Activated CD4-positive, CD25-positive, alpha-beta regulatory T cell treated with anti-CD3 and anti-CD28 coated beads, Interleukin-2, amount 50 U/mL, for 16 hours (primary cell): ENCODE results near the gene GALNT15.

ENCODE experiments used
- DNase-seq: peaks from one replicate; pipeline ENCODE4 v3.0.0-alpha.2; 2020; ENCODE audit warnings: low read depth, low spot score

Gene GALNT15

DNA sequence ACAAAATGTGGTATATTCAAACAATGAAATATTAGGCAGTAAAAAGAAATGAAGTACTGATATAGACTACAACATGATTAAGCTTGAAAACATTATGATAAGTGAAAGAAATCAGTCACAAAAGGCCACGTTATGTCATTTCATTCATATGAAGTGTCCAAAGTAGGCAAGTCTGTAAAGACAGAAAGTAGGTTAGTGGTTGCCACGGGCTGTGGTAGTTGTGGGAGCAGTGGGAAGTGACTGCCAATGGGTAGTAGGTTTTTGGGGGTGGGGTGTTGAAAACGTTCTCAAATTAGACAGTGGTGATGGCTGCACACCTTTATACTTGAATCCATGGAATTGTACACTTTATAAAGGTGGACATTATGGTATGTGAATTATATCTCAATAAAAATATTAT lies 12.1 kb downstream of the GALNT15 start:
- no peak for DNase-seq

DNA sequence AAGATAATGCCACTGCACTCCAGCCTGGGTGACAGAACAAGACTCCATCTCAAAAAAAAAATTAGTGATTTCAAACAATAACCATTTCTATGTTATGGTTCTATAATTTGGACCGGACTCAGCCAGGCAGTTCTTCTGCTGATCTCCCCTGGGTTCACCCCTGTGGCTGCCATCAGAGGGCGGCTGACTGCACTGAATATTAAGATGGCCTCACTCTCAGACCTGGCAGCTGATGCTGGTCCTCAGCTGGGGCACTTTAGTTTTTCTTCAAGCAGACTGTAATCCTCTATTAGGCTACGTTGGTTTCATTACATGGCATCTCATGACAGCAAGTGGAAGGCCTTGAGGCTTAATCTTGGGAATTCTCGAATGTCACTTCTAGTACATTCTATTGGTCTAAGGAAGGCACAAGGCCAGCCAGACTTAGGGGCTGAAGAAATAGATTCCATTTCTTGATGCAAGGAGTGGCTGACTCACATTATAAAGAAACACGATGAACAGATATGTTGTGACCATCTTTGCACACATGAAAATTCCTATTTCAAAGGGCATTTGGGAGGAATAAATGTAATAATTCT lies 12.8 kb downstream of the GALNT15 start:
- DNase-seq: no peak

DNA sequence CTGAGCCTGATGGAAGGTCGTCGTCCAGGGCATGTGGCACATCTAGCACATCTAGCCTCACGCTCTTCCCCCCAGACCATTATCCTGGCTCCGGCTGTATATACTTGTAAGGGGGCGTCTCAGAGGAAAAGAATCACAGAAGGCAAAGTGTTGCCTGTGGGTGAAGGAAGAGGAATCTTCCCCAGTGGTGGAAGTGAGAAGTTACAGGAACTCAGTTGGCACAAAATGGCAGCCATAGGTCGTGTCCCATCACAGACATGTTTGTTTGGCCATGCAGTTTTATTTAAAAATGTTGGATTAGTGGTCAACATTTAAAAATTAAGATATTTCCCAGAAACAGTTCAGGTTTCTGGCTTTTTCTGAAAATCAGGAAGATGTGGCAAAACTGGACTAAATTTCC lies 13.6 kb downstream of the GALNT15 start:
- no peak for DNase-seq

DNA sequence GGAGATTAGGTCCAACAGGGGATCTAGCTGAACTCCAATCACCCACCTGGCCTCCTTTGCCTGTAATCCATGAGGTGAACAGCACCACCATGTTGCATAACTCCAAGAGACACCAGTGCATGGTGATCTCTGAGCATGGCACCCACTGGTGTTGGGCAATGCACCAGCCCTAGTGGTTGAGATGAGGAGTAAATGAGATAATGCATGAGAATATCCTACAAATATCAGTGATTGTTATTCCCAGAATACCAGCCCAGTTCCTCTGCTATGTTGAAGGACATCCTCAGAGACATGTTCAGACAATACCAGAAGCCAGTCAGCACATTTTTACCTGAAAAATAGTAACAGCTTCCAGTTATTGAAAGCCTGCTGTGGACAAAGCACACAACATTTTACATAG lies 14.7 kb downstream of the GALNT15 start:
- no peak for DNase-seq

DNA sequence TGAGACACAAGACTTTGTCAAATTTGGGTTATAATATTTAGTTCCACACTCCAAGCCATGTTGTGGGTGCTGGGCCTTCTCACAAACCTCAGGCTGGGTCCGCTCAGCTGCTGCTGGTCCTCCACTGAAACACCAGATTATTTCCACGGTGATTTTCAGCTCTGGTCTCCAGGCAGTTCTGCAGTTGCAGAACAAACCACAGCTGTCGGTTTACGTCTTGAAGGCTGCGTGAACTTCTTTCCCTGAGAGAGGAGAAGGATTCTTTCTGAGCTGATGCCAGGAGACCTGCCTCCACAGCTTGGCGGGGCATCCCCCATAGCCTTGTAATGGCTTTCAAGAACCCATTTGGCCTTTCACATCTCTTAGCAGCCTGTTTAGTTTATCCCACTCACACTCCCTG lies 16.2 kb downstream of the GALNT15 start:
- no peak for DNase-seq

DNA sequence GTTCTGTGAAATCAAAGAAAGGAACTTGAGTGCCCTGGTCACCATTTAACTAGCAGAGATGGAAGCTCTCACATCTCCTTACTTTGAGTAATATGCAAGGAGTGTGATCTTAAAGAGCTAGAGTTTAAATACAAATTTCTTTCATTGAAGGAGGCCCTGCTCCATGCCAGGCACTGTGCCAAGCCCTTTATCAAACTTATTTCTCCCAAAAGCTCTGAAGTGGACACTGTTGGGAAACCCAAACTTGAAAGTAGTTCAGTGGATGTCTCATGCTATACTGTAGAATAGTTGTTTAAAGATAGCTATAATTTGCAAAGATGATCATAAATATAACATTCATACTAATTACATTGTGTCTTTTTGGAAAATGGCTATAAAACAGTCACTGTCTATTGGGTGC lies 17.1 kb downstream of the GALNT15 start:
- no peak for DNase-seq

DNA sequence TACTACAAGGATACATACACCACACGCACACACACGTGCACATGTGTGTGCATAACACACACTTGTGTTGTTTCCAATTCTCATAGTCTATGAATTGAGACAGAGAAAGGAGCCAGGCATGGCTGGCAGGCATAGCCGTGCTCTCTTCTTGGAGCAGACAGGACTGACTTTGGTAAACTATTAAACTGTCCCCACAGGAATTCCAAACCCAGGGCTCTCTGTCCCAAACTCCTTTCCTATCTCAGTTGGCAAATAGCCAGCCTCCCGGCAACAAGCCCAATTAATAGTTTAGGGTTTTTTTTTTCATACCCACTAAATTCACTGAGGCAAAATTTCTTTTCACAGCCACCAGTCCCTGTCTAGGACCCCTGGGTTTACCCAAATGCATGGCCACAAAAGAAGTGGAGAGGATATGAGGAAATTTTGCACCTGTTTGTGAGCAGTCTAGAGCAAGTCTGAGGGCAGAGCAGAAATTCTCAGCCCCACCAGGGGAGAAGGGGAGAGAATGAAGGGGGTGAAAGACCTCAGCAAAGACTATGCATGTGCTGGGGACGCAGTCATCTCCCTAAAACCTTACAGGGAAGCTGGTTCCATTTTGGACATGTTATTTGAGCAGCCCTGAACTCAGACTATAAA lies 17.8 kb downstream of the GALNT15 start:
- DNase-seq: no peak

DNA sequence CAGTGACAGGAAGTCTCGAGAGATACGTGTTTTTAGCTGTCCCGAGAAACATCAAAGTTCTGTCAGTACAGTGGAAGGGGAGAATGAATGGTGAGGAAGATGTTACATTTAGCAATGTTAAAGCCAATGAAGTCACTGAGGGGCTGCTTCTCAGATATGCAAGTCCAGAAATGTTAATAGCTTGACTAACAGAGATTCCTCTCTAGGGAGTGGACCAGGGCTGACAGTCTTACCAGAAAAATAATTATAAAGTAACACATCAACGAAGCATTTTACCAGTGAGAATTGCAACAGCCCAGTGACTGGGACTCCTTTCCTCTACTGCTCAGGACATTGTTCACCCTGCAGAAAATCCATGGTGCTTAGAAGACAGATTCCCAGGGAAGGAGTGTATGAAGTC lies 23.9 kb downstream of the GALNT15 start:
- DNase-seq: no peak

DNA sequence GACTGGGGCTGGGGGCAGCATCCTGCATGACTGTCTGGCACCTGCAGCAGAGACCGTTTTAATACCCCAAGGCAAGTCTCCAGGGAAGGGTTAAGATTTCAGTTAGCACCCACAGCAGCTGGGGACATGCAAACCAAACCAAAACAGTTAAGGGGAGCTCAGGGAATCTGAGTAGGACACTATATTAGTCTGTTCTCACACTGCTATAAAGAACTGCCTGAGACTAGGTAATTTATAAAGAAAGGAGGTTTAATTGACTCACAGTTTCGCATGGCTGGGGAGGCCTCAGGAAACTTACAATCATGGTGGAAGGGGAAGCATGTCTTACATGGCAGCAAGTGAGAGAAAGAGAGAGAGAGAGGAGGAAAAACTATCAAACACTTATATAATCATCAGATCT lies 25.3 kb downstream of the GALNT15 start:
- DNase-seq: no peak

DNA sequence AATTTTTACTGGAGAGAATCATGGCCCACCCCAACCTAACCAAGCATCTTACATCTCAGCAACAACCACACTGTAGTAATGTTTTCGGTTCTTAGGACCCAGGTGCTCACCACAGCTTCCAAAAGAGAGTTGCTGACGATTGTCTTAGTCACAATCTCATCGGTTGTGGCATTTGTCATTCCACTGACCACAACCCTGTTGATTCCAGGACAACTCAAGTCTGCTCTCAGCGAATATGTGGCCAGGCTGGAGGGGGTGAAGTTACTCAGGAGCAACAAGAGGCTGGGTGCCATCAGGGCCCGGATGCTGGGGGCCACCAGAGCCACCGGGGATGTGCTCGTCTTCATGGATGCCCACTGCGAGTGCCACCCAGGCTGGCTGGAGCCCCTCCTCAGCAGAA lies 25.9 kb downstream of the GALNT15 start:
- DNase-seq: no peak

DNA sequence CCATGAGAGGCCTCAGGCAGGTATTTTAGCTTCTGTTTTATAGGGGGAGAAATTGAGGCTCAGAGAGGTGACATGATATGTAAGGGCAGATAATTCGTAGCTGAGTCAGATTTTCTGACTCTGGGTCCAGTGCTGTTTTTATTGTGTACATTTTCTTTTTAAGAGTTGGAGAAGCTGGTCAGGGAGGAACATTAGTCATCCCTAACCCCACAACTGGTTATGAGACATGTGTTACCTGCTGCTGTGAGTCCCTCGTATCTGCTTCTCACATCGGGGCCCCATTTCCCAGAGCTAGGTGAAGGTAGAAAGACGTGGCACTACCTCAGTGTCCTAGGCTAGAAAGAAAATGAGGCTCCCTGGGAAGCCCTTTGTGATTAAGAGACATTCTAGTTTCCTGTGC lies 28.6 kb downstream of the GALNT15 start:
- no peak for DNase-seq

DNA sequence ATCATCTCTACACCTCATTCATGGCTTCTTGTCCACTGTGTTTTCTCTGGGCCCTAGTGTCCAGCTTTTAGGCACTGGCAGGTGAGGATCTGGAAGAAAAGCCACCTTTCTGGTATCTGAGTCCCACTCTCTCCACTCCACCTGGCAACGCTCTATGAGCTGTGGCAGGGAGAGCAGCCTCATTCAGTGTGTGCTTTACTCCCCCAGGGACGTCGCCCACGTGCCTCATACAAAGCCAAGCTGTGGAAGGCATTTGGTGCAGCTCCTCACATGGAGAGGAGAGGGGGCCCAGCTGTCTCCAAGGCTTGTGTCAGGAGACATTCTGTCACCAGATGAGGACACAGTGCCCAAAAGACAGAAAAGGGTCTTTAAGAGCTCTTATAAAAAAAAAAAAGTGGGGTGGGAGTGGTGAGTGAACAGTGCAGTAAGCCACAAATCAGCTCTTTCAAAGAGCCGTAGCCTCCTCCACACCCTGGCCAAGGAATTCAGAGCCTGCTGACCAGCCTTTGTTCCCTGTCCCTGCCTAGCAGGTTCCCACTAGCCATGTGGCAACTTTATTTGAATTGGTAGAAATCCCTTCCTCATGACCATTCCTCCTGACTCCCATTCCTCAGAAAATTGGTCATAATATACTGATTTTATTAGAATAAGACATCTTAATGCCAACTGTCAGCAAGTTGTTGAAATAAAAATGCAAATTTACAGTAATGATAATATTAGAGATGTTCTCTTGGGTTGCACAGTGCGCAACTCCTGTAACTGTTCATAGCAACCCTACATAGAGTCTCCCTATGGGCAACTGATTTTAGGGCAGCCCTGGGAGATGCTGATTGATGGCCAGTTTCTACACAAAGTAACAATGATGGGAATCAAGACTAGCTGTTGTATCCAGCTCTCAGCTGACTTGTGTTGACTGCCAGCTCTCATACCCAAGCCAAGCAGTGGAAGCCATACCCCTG lies 29.5 kb downstream of the GALNT15 start:
- no peak for DNase-seq

DNA sequence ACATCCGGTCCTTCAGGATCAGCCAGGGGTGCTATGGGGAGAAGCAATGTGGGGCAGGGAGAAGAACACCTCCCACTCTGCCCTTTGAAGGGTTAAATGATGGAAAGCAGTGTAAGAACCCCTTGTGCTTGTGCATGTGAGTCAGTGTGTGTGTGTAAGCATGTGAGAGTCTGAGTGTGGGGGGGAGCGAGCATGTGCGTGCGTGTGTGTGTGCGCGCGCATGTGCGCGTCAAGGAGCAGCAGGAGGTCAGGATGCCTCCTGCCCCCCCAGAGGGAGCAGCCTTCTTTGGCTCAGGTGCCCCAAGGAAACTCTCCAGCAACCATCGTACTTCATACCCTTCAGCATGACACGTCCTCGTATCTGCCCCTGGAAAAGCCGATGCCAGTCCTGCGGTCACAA lies 30.3 kb downstream of the GALNT15 start:
- no peak for DNase-seq

DNA sequence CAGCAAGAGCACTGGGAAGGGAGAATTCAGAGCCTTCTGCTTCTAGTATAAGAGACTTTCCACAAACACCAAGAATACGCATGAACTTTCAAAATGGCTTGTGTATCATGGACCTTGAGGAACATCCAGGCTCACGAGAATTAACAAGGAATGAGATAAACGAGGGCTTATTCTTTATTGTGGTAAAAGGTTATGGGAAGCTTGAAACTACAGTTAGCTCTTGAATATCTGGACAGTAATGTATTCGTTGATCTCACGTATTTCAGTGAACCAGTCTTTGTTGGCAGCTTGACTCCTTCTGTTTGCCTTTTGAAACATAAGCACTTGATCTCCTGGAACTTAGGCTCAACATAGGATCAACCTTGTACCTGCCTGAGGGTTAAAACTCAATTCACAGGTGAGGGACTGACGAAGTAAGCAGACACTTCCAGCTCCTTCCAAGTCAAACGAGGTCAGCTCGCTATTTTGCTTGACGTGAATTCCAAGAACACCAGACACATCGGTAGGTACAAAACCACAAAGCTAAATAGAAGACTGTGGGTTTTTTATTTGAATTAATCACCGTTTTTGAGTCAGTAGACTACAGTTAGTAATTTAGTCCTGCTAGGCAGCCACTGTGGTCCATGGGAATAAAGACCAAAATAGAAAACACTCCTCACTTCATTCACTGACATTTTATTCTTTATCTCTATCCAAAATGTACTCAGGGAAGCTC lies 30.8 kb downstream of the GALNT15 start:
- no peak for DNase-seq

DNA sequence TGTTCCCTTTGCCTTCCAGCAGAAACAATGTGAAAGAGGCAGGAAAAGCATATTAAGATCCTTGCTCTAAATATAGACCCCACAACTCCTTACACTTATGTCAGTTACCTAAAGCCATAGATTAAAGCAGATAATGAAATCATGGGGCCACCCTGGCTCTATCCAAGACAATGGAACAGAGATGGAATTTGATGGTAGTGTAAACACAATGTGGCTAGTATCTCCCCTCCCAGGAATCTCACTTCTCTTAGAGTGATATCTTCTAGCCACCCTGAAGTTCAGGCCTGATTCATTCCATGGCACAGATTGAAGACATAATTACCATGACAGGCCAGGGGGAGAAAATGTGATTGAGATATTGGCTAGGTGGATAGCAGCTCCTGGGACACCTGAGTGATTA lies 32.6 kb downstream of the GALNT15 start:
- DNase-seq: no peak

DNA sequence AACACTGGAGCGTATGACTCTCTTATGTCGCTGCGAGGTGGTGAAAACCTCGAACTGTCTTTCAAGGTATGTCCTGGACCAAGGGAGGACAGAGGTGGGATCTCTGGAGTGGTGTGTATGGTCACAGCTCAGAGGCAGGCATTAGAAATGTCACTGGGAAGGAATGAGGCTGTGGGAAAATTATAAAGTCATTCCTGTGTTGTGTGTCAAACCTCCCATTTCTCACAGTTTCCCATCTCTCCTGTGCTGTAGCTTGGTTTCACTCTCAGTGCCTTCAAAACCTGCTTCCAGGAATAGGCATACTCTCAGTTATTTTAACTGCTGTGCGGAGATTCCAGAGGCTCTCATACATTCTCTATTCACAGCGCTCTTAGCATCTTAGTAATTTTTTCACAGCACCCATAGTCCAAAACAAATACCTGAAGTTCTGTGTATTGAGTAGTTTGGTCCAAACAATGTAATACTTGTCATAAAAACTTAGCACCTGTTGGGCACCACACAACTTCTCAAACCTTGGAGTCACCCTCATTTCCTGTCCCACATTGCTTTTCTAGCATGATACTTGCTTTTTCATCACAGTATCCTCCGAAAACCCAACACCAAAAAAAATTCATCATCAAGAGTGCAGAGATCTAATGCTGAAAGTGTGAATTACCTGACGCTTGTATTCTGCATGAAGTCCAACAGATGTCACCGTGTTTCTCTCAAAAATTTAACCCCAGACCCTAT lies 36.9 kb downstream of the GALNT15 start:
- DNase-seq: no peak

DNA sequence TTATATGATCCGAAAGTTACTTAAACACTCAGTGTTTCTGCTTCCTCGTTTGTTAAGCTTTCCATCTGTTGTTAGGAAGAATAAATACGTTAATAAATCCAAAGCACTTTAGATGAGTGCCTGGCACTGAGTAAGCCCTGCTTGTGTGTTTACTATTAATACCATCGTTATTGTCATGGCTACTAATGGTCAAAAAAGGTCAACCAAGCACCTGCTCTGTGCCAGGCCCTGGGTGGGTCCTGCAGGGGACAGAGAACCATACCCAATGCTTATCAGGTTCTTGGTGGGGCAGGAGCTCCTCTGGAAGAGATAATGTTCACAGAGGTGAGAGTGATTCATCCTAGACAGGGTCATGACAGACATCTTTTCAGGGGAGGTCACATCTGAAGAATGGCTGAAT lies 39.9 kb downstream of the GALNT15 start:
- DNase-seq: no peak

DNA sequence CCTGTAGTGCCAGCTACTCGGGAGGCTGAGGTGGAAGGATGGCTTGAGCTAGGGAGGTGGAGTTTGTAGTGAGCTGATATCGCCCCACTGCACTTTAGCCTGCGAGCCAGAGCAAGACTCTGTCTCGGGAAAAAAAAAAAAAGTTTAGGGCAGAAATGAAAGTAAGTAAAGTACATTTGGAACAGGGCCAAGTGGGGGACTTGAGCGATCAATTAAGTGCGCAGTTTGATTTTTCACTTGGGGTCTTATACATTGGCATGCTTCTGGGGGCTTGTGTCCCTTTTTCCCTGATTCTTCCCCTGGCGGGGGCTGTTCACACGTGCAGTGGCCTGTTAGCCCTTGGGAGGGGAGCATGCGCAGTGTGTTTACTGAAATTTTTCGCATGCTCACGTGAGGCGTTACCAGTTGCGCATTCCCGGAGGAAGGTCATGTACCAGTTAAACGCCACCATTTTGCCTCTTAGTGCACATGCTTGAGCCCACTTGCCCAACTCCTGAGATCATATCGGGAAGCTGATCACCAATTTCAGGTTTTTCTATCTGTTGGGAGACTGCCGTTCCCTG lies 42.0 kb downstream of the GALNT15 start:
- DNase-seq: no peak

DNA sequence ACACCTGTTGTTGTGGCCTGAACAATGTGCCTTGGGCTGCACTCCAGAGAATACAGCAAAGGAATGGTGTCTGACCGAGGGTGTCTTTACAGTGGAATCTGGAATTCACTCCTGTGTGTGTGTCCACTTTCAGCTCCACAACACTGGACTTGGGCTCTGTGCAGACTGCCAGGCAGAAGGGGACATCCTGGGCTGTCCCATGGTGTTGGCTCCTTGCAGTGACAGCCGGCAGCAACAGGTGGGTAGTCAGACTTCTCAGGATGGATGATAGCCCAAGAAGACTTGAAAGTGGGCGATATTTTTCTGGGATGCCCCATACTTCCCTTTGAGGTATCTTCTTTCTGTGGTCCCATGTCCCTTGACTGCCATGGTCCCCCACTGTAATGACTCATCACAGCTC lies 45.3 kb downstream of the GALNT15 start:
- DNase-seq: no peak

DNA sequence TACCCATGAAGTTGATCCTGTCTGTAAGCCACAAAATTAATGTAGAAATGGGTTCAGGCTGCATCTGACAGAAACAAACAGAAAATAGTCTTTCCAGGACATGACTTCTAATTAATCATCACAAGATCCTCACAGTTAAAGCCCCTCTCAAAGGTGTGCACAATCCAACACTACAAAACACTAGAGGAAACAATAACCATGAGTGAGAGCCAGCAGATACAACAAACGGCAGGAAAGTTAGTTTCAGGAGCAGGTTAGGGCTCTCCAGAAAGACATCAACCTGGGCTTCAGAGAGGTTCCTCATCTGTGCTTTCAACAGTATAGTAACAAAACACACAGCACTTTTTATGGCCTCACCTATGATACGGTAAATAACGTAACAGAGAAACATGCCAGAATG lies 47.5 kb downstream of the GALNT15 start:
- no peak for DNase-seq

DNA sequence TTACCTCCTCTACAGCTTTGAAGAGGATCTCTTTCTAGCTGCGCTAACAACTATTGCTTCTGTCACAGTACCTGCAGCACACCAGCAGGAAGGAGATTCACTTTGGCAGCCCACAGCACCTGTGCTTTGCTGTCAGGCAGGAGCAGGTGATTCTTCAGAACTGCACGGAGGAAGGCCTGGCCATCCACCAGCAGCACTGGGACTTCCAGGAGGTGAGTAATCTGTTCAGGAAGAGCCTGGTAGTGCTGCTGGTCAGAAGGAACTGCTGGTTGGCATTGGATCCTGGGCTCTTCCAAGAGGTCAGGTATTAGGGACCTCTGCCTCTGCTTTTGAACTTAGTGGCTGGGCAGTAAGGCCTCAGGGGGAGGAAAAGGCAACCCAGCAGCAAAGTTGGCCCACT lies 48.1 kb downstream of the GALNT15 start:
- no peak for DNase-seq
